Measurements from ENCODE around the gene AFF3.

GRCh38 chr2:99891428-99891780, 251.0 kb downstream of the AFF3 start:
- TF ChIP-seq CTCF (IDR thresholded peaks at IDR 0.05) (no peak), POLR2A (IDR thresholded peaks at IDR 0.05) (no peak)

Measured in uterus (tissue), 2 donors.